Thyroid gland (tissue), 4 donors: ENCODE measurements around the gene COMMD9.

Experiments used
- POLR2A ChIP-seq, 2 donors: fragments of 450-650 bp; IDR thresholded peaks; one replicate each; pipeline ENCODE4 v1.6.1; 2017; ENCODE audit warnings: antibody characterized with exemption in 2 of 2, mild to moderate bottlenecking in 2 of 2, moderate library complexity in 1 of 2
- TF ChIP-seq, protein P1 (sequence below), 6 experiments: fragments of 200-600 bp in 3 of 6; fragments of 450-650 bp in 3 of 6; sonication (generic) in 3 of 6; IDR thresholded peaks; one replicate each; pipeline ENCODE4 v1.5.1; 2016 to 2019; ENCODE audit warnings: antibody characterized with exemption in 6 of 6, mild to moderate bottlenecking in 2 of 6, inconsistent platforms in 1 of 6, moderate library complexity in 1 of 6

GRCh38 chr11:36237391-36237790 is 51.8 kb downstream of the COMMD9 start:
- TF ChIP-seq, protein P1, sequence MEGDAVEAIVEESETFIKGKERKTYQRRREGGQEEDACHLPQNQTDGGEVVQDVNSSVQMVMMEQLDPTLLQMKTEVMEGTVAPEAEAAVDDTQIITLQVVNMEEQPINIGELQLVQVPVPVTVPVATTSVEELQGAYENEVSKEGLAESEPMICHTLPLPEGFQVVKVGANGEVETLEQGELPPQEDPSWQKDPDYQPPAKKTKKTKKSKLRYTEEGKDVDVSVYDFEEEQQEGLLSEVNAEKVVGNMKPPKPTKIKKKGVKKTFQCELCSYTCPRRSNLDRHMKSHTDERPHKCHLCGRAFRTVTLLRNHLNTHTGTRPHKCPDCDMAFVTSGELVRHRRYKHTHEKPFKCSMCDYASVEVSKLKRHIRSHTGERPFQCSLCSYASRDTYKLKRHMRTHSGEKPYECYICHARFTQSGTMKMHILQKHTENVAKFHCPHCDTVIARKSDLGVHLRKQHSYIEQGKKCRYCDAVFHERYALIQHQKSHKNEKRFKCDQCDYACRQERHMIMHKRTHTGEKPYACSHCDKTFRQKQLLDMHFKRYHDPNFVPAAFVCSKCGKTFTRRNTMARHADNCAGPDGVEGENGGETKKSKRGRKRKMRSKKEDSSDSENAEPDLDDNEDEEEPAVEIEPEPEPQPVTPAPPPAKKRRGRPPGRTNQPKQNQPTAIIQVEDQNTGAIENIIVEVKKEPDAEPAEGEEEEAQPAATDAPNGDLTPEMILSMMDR (IDR thresholded peaks at IDR 0.05): no peak
- TF ChIP-seq POLR2A (IDR thresholded peaks at IDR 0.05): no peak
